Naive thymus-derived CD8-positive, alpha-beta T cell (primary cell): ENCODE results near the gene ARCN1. TPM values are rescaled to one million over a fixed set of nuclear protein-coding genes. Genes with fewer than 3 reads are reported as not detected.

Experiments
- ATAC-seq, 2 donors: fragments of 150-1000 bp; cut with Tn5 transposase in 1 of 2; sonication (Bioruptor Pico), chemical (Tn5 transposase) in 1 of 2; 1 replicate in 1 of 2; 2 replicates in 1 of 2; pipeline ENCODE4 v1.10.0; 2021; ENCODE audit warnings: mild to moderate bottlenecking in 2 of 2, moderate library complexity in 2 of 2
- POLR2A ChIA-PET: fragments of 350-600 bp; sonication (Branson Sonifier 250); formaldehyde crosslinking; loops from one replicate; lab custom pipeline; 2021; ENCODE audit warnings: antibody characterized with exemption; lab: Charles Lee
- DNase-seq, 10 donors: peaks; one replicate each; pipeline versions ENCODE4 v3.0.0 to v3.0.0-alpha.2; 2020 to 2022
- H3K27ac Mint-ChIP-seq, 10 donors: one replicate each; pipeline ENCODE4 v1.8.0; 2020 to 2022; ENCODE audit warnings: mild to moderate bottlenecking in 10 of 10, mixed read lengths in 10 of 10, moderate library complexity in 4 of 10, inconsistent platforms in 1 of 10
- H3K27me3 Mint-ChIP-seq, 5 donors: one replicate each; pipeline ENCODE4 v1.8.0; 2021 to 2022; ENCODE audit warnings: mixed read lengths in 5 of 5
- H3K36me3 Mint-ChIP-seq, 3 donors: one replicate each; pipeline ENCODE4 v1.8.0; 2020 to 2022; ENCODE audit warnings: mixed read lengths in 3 of 3, mild to moderate bottlenecking in 2 of 3, inconsistent platforms in 1 of 3
- H3K4me1 Mint-ChIP-seq, 4 donors: one replicate each; pipeline ENCODE4 v1.8.0; 2021 to 2022; ENCODE audit warnings: mixed read lengths in 4 of 4
- H3K4me3 Mint-ChIP-seq, 10 donors: one replicate each; pipeline ENCODE4 v1.8.0; 2020 to 2022; ENCODE audit warnings: mild to moderate bottlenecking in 10 of 10, mixed read lengths in 10 of 10, moderate library complexity in 6 of 10, inconsistent platforms in 1 of 10
- H3K9me3 Mint-ChIP-seq, 9 donors: one replicate each; pipeline ENCODE4 v1.8.0; 2020 to 2022; ENCODE audit warnings: mixed read lengths in 9 of 9, mild to moderate bottlenecking in 3 of 9, inconsistent platforms in 1 of 9, moderate library complexity in 1 of 9
- polyA plus RNA-seq, 3 donors: library from polyadenylated mRNA; unstranded; fragments of 300-500 nt; fragmentation: Illumina TruSeq; gene quantifications; one replicate each; pipeline ENCODE4 v1.2.3, GENCODE V29; 2021
- total RNA-seq, 8 experiments: library from RNA in 2 of 8; stranded (reverse) in 2 of 8; gene quantifications; one replicate each; pipeline ENCODE4 v1.2.3 and lab custom pipeline; 2021 to 2026

The ARCN1 gene
- total RNA-seq: 100 to 1,000 TPM; 106 to 118 TPM
- 100 to 1,000 TPM; 121 to 138 (median 130) TPM for polyA plus RNA-seq
- 140 to 297 (median 186) reads per million in 6 experiments for total RNA-seq (lab: John Stamatoyannopoulos, UW)

GRCh38 chr11:118572061-118572980 is at the start of gene ARCN1:
Gene ARCN1 (plus strand): TSS chr11:118572409. CDS start chr11:118572548, 139 bp downstream.
- peaks cover 0 to 22% (median 3%) of the 10 kb centered on the region in 3 donors for H3K36me3 Mint-ChIP-seq
- POLR2A ChIA-PET: interaction anchor here (0.5 to 1.9 kb wide), 19 partner anchors 15 to 755 kb away, joined by 3 to 12 read pairs (median 4); partner anchors contain the start of genes C2CD2L, DDX6 and KMT2A
- H3K4me1 Mint-ChIP-seq: peaks cover 20 to 54% (median 52%) of the 10 kb centered on the region in 4 donors
- no peaks in the 10 kb centered on the region for H3K9me3 Mint-ChIP-seq
- ATAC-seq (peak; percentile 85 to 86), DNase-seq (peak; percentile 67 to 91 (median 76))
- H3K27ac Mint-ChIP-seq: peak within 1 kb of the TSS; percentile 93 to 99 (median 97)
- peak within 1 kb of the TSS; percentile 88 to 99 (median 96) for H3K4me3 Mint-ChIP-seq
- H3K27me3 Mint-ChIP-seq: no peaks in the 10 kb centered on the region

GRCh38 chr11:118522571-118523072 is 49.6 kb upstream of the ARCN1 start:
- H3K36me3 Mint-ChIP-seq: peaks cover 6 to 68% (median 22%) of the 10 kb centered on the region in 3 donors

GRCh38 chr11:118524356-118524755 is 47.9 kb upstream of the ARCN1 start:
- Mint-ChIP-seq H3K27ac (peak overlapping the region in 8 of 10 donors; percentile 9 to 76 (median 37)), H3K9me3 (no peaks in the 10 kb centered on the region), H3K36me3 (peaks cover 6 to 57% (median 22%) of the 10 kb centered on the region in 3 donors), H3K27me3 (no peaks in the 10 kb centered on the region), H3K4me1 (peaks cover 14 to 44% (median 24%) of the 10 kb centered on the region in 4 donors), H3K4me3 (no peak overlapping the region)
- POLR2A ChIA-PET: interaction anchor here (0.5 kb wide), 1 partner anchor 17 kb away, joined by 4 read pairs; no protein-coding TSS in a partner anchor
- DNase-seq (no peak), ATAC-seq (no peak)

More at GRCh38 chr11:118522571-118523072, 49.6 kb upstream of the ARCN1 start:
- Mint-ChIP-seq H3K4me3 (no peak overlapping the region), H3K27ac (peak overlapping the region in 6 of 10 donors; percentile 6 to 66 (median 53)), H3K4me1 (peaks cover 7 to 29% (median 15%) of the 10 kb centered on the region in 4 donors), H3K9me3 (no peaks in the 10 kb centered on the region), H3K27me3 (no peaks in the 10 kb centered on the region)
- ATAC-seq (no peak), DNase-seq (no peak)
- POLR2A ChIA-PET: no interaction called here

GRCh38 chr11:118524757-118525470 is 47.3 kb upstream of the ARCN1 start:
- no peaks in the 10 kb centered on the region for H3K27me3 Mint-ChIP-seq
- H3K27ac Mint-ChIP-seq: peak overlapping the region in 9 of 10 donors; percentile 19 to 71 (median 38)
- DNase-seq (no peak), ATAC-seq (no peak)
- POLR2A ChIA-PET: interaction anchor here (1.7 kb wide), 1 partner anchor 10 kb away, joined by 4 read pairs; no protein-coding TSS in a partner anchor
- peaks cover 2 to 51% (median 18%) of the 10 kb centered on the region in 3 donors for H3K36me3 Mint-ChIP-seq
- H3K4me1 Mint-ChIP-seq: peaks cover 20 to 49% (median 28%) of the 10 kb centered on the region in 4 donors
- no peak overlapping the region for H3K4me3 Mint-ChIP-seq
- no peaks in the 10 kb centered on the region for H3K9me3 Mint-ChIP-seq

GRCh38 chr11:118526688-118527087 is 45.5 kb upstream of the ARCN1 start:
- no peak overlapping the region for H3K4me3 Mint-ChIP-seq
- no peaks in the 10 kb centered on the region for H3K9me3 Mint-ChIP-seq
- H3K27me3 Mint-ChIP-seq: no peaks in the 10 kb centered on the region
- peaks cover 0 to 33% (median 6%) of the 10 kb centered on the region in 3 donors for H3K36me3 Mint-ChIP-seq
- POLR2A ChIA-PET: interaction anchor here (0.6 to 1.7 kb wide), 4 partner anchors 9 to 56 kb away, joined by 3 to 6 read pairs (median 4); no protein-coding TSS in a partner anchor
- no peak for DNase-seq
- H3K4me1 Mint-ChIP-seq: peaks cover 26 to 60% (median 37%) of the 10 kb centered on the region in 4 donors
- no peak for ATAC-seq
- peak overlapping the region in 7 of 10 donors; percentile 12 to 73 (median 37) for H3K27ac Mint-ChIP-seq

- Mint-ChIP-seq H3K36me3 (peaks cover 0 to 29% (median 3%) of the 10 kb centered on the region in 3 donors), H3K4me1 (peaks cover 27 to 65% (median 40%) of the 10 kb centered on the region in 4 donors), H3K4me3 (peak within 1 kb of the TSS in 2 of 10 donors; percentile 34 to 45), H3K9me3 (no peaks in the 10 kb centered on the region), H3K27ac (peak within 1 kb of the TSS in 9 of 10 donors; percentile 35 to 74 (median 55)), H3K27me3 (no peaks in the 10 kb centered on the region)
- no peak for DNase-seq
- POLR2A ChIA-PET: interaction anchor here (0.6 to 1.0 kb wide), 3 partner anchors 8 to 55 kb away, joined by 3 to 6 read pairs (median 4); no protein-coding TSS in a partner anchor
- no peak for ATAC-seq
Observed at GRCh38 chr11:118527109-118527508, 45.1 kb upstream of the ARCN1 start, which contains the start of gene TTC36. Gene TTC36 (plus strand): TSS chr11:118527474. CDS start chr11:118527495, 21 bp downstream.

- Mint-ChIP-seq H3K27me3 (no peaks in the 10 kb centered on the region), H3K36me3 (peaks cover 0 to 19% (median 0%) of the 10 kb centered on the region in 3 donors), H3K4me1 (peaks cover 27 to 64% (median 43%) of the 10 kb centered on the region in 4 donors), H3K9me3 (no peaks in the 10 kb centered on the region), H3K4me3 (peak overlapping the region in 1 of 10 donors; percentile 85), H3K27ac (peak overlapping the region in 1 of 10 donors; percentile 89)
- ATAC-seq: no peak
- no peak for DNase-seq
- POLR2A ChIA-PET: interaction anchor here (1.2 kb wide), 1 partner anchor 9 kb away, joined by 3 read pairs; no protein-coding TSS in a partner anchor
Observed at GRCh38 chr11:118528511-118528910, 43.7 kb upstream of the ARCN1 start.

- DNase-seq: no peak
- Mint-ChIP-seq H3K4me1 (peaks cover 25 to 53% (median 39%) of the 10 kb centered on the region in 4 donors), H3K9me3 (no peaks in the 10 kb centered on the region), H3K27me3 (no peaks in the 10 kb centered on the region), H3K27ac (peak overlapping the region; percentile 44 to 92 (median 88)), H3K4me3 (peak overlapping the region; percentile 83 to 99 (median 91)), H3K36me3 (peaks cover 0 to 13% (median 0%) of the 10 kb centered on the region in 3 donors)
- POLR2A ChIA-PET: interaction anchor here (0.6 to 1.4 kb wide), 2 partner anchors 29 to 130 kb away, joined by 3 to 4 read pairs; no protein-coding TSS in a partner anchor
- no peak for ATAC-seq
Observed at GRCh38 chr11:118529584-118530175, 42.5 kb upstream of the ARCN1 start.

GRCh38 chr11:118530180-118530682 is 42.0 kb upstream of the ARCN1 start:
- Mint-ChIP-seq H3K4me3 (peak overlapping the region; percentile 83 to 99 (median 91)), H3K27ac (peak overlapping the region; percentile 70 to 92 (median 88)), H3K4me1 (peaks cover 24 to 49% (median 37%) of the 10 kb centered on the region in 4 donors), H3K27me3 (no peaks in the 10 kb centered on the region), H3K9me3 (no peaks in the 10 kb centered on the region), H3K36me3 (peaks cover 0 to 13% (median 0%) of the 10 kb centered on the region in 3 donors)
- ATAC-seq (no peak), DNase-seq (no peak)
- POLR2A ChIA-PET: interaction anchor here (1.0 to 1.4 kb wide), 2 partner anchors 42 to 131 kb away, joined by 3 to 5 read pairs; partner anchors contain the start of gene ARCN1

GRCh38 chr11:118530683-118531596 is 41.3 kb upstream of the ARCN1 start, which contains the start of gene TMEM25:
Gene TMEM25 (plus strand): TSS chr11:118531192. CDS start chr11:118531802, 610 bp downstream.
- POLR2A ChIA-PET: interaction anchor here (0.9 to 1.4 kb wide), 3 partner anchors 41 to 132 kb away, joined by 3 to 5 read pairs (median 4); partner anchors contain the start of gene ARCN1
- H3K27me3 Mint-ChIP-seq: no peaks in the 10 kb centered on the region
- peak within 1 kb of the TSS; percentile 88 to 97 (median 95) for H3K27ac Mint-ChIP-seq
- DNase-seq (peak; percentile 62 to 84 (median 70)), ATAC-seq (peak; percentile 85)
- peaks cover 0 to 17% (median 0%) of the 10 kb centered on the region in 3 donors for H3K36me3 Mint-ChIP-seq
- peaks cover 24 to 49% (median 37%) of the 10 kb centered on the region in 4 donors for H3K4me1 Mint-ChIP-seq
- H3K9me3 Mint-ChIP-seq: no peaks in the 10 kb centered on the region
- H3K4me3 Mint-ChIP-seq: peak within 1 kb of the TSS; percentile 87 to 99 (median 94)
